ENCODE data around the gene FBP2. TPM values are rescaled to one million over a fixed set of nuclear protein-coding genes. Genes with fewer than 3 reads are reported as not detected.
"Not testable (repeated sequence)": the region's sequence is repeated elsewhere in the genome, so short reads cannot be mapped to it uniquely, and the experiment has no call there.

The FBP2 gene
- total RNA-seq, 2 donors from 2014 or later = not detected

GRCh38 chr9:94610181-94610606 lies 16.6 kb upstream of the FBP2 start:
- DNase-seq (ENCODE audit: low spot score) = no peak
- intact Hi-C loops (cut with DNase I) = no loop called here

- DNase-seq (ENCODE audit: low spot score) = no peak
- intact Hi-C loops (cut with DNase I) = no loop called here
Observed at GRCh38 chr9:94607423-94607691, 13.7 kb upstream of the FBP2 start.

- no peak for DNase-seq (ENCODE audit: low spot score)
- intact Hi-C loops (cut with DNase I) = no loop called here
Observed at GRCh38 chr9:94606646-94607422, 13.2 kb upstream of the FBP2 start.

GRCh38 chr9:94603259-94604160 lies 9.9 kb upstream of the FBP2 start:
- intact Hi-C loops (cut with DNase I) = no loop called here
- DNase-seq (ENCODE audit: low spot score) = peak; percentile 94

GRCh38 chr9:94602666-94603065 lies 9.0 kb upstream of the FBP2 start:
- intact Hi-C loops (cut with DNase I) = no loop called here
- DNase-seq (ENCODE audit: low spot score) = no peak

- intact Hi-C loops (cut with DNase I) = no loop called here
- DNase-seq (ENCODE audit: low spot score) = no peak
Observed at GRCh38 chr9:94600715-94601114, 7.1 kb upstream of the FBP2 start.

- intact Hi-C loops (cut with DNase I) = no loop called here
- DNase-seq (ENCODE audit: low spot score) = no peak
Observed at GRCh38 chr9:94600258-94600657, 6.6 kb upstream of the FBP2 start.

- intact Hi-C loops (cut with DNase I) = no loop called here
- DNase-seq (ENCODE audit: low spot score) = no peak
Observed at GRCh38 chr9:94599102-94599501, 5.5 kb upstream of the FBP2 start.

- intact Hi-C loops (cut with DNase I); DNase-seq (ENCODE audit: low spot score): not testable (repeated sequence)
Observed at GRCh38 chr9:94592683-94593082, 941 bp downstream of the FBP2 start.

GRCh38 chr9:94591876-94592275 lies 1.7 kb downstream of the FBP2 start:
- no peak for DNase-seq (ENCODE audit: low spot score)

GRCh38 chr9:94591046-94591545 lies 2.5 kb downstream of the FBP2 start:
- intact Hi-C loops (cut with DNase I); DNase-seq (ENCODE audit: low spot score): not testable (repeated sequence)

More at GRCh38 chr9:94591876-94592275, 1.7 kb downstream of the FBP2 start:
- intact Hi-C loops (cut with DNase I) = no loop called here

GRCh38 chr9:94588681-94589080 lies 4.9 kb downstream of the FBP2 start:
- intact Hi-C loops (cut with DNase I) = no loop called here
- no peak for DNase-seq (ENCODE audit: low spot score)

- no peak for DNase-seq (ENCODE audit: low spot score)
Observed at GRCh38 chr9:94586814-94587213, 6.8 kb downstream of the FBP2 start.

GRCh38 chr9:94586316-94586715 lies 7.3 kb downstream of the FBP2 start:
- no peak for DNase-seq (ENCODE audit: low spot score)
- intact Hi-C loops (cut with DNase I) = no loop called here

More at GRCh38 chr9:94586814-94587213, 6.8 kb downstream of the FBP2 start:
- intact Hi-C loops (cut with DNase I) = no loop called here

- no peak for DNase-seq (ENCODE audit: low spot score)
- intact Hi-C loops (cut with DNase I) = no loop called here
Observed at GRCh38 chr9:94584555-94584954, 9.1 kb downstream of the FBP2 start.

GRCh38 chr9:94581728-94582127 lies 11.9 kb downstream of the FBP2 start:
- no peak for DNase-seq (ENCODE audit: low spot score)
- intact Hi-C loops (cut with DNase I) = no loop called here

- intact Hi-C loops (cut with DNase I) = no loop called here
- DNase-seq (ENCODE audit: low spot score) = no peak
Observed at GRCh38 chr9:94577571-94577970, 16.1 kb downstream of the FBP2 start.

- no peak for DNase-seq (ENCODE audit: low spot score)
- intact Hi-C loops (cut with DNase I) = no loop called here
Observed at GRCh38 chr9:94577036-94577435, 16.6 kb downstream of the FBP2 start.

GRCh38 chr9:94576131-94576530 lies 17.5 kb downstream of the FBP2 start:
- intact Hi-C loops (cut with DNase I) = no loop called here
- no peak for DNase-seq (ENCODE audit: low spot score)

GRCh38 chr9:94568972-94569712 lies 24.5 kb downstream of the FBP2 start:
- intact Hi-C loops (cut with DNase I) = no loop called here
- DNase-seq (ENCODE audit: low spot score) = no peak

Data from posterior vena cava (tissue), 2 donors.